NCI-H1105 (cell line): ENCODE results near the gene KRTAP9-8.
"Not testable (repeated sequence)": the region's sequence is repeated elsewhere in the genome, so short reads cannot be mapped to it uniquely, and the experiment has no call there.

Experiments used
- DNase-seq: peaks from one replicate; lab custom pipeline; 2025; lab: John Stamatoyannopoulos, UW

The KRTAP9-8 gene

GRCh38 chr17:41237949-41238437 is at the start of gene KRTAP9-8:
KRTAP9-8 (plus strand) TSS chr17:41237999; CDS start chr17:41238052, 53 bp downstream.
- not testable (repeated sequence) for DNase-seq

- not testable (repeated sequence) for DNase-seq
Measured at GRCh38 chr17:41189837-41190318, 47.9 kb upstream of the KRTAP9-8 start, which contains the start of gene KRTAP9-1. KRTAP9-1 (plus strand) TSS chr17:41189887; CDS start chr17:41189887, 0 bp downstream.

GRCh38 chr17:41190328-41190727 is 47.5 kb upstream of the KRTAP9-8 start:
- no peak for DNase-seq

GRCh38 chr17:41196068-41196467 is 41.7 kb upstream of the KRTAP9-8 start:
- no peak for DNase-seq

GRCh38 chr17:41199421-41200078 is 38.2 kb upstream of the KRTAP9-8 start:
- DNase-seq: no peak

- DNase-seq: peak; percentile 37
Measured at GRCh38 chr17:41211845-41212466, 25.8 kb upstream of the KRTAP9-8 start.

- no peak for DNase-seq
Measured at GRCh38 chr17:41212524-41213169, 25.2 kb upstream of the KRTAP9-8 start.

- no peak for DNase-seq
Measured at GRCh38 chr17:41215681-41216080, 22.1 kb upstream of the KRTAP9-8 start.

- DNase-seq: no peak
Measured at GRCh38 chr17:41223821-41224220, 14.0 kb upstream of the KRTAP9-8 start.

GRCh38 chr17:41226051-41226450 is 11.7 kb upstream of the KRTAP9-8 start:
- no peak for DNase-seq

- not testable (repeated sequence) for DNase-seq
Measured at GRCh38 chr17:41226598-41227095, 11.2 kb upstream of the KRTAP9-8 start, which contains the start of gene KRTAP9-2. KRTAP9-2 (plus strand) TSS chr17:41226648; CDS start chr17:41226655, 7 bp downstream.

GRCh38 chr17:41230094-41230493 is 7.7 kb upstream of the KRTAP9-8 start:
- no peak for DNase-seq

- DNase-seq: no peak
Measured at GRCh38 chr17:41231731-41232130, 6.1 kb upstream of the KRTAP9-8 start.

GRCh38 chr17:41232399-41233105 is 5.2 kb upstream of the KRTAP9-8 start, which contains the start of gene KRTAP9-3:
KRTAP9-3 (plus strand) TSS chr17:41232449; CDS start chr17:41232502, 53 bp downstream.
- DNase-seq: not testable (repeated sequence)

- not testable (repeated sequence) for DNase-seq
Measured at GRCh38 chr17:41237116-41237515, 683 bp upstream of the KRTAP9-8 start.

- not testable (repeated sequence) for DNase-seq
Measured at GRCh38 chr17:41246995-41247787, 9.4 kb downstream of the KRTAP9-8 start.

GRCh38 chr17:41249637-41250240 is 11.9 kb downstream of the KRTAP9-8 start, which contains the start of gene KRTAP9-4:
KRTAP9-4 (plus strand) TSS chr17:41249687; CDS start chr17:41249721, 34 bp downstream.
- not testable (repeated sequence) for DNase-seq

GRCh38 chr17:41251261-41251660 is 13.5 kb downstream of the KRTAP9-8 start:
- no peak for DNase-seq

- DNase-seq: no peak
Measured at GRCh38 chr17:41254861-41255260, 17.1 kb downstream of the KRTAP9-8 start.
